ENCODE results near the gene TMCC1.

- no peak for TF ChIP-seq CREB5 (CRISPR knock-in tag; IDR thresholded peaks at IDR 0.05; ENCODE audit: low read depth)
- no peak for TF ChIP-seq BACH2 (CRISPR knock-in tag; IDR thresholded peaks at IDR 0.05; ENCODE audit: borderline replicate concordance)
- no peak for TF ChIP-seq PATZ1 (CRISPR knock-in tag; IDR thresholded peaks at IDR 0.05; ENCODE audit: borderline replicate concordance)
These were observed 124.8 kb downstream of the TMCC1 start for GRCh38 chr3:129768728-129769127.
